NCI-H1436 (cell line): ENCODE measurements around the gene GRIP1.

Source experiments
- DNase-seq: peaks from one replicate; lab custom pipeline; 2025; lab: John Stamatoyannopoulos, UW

GRIP1 gene

DNA sequence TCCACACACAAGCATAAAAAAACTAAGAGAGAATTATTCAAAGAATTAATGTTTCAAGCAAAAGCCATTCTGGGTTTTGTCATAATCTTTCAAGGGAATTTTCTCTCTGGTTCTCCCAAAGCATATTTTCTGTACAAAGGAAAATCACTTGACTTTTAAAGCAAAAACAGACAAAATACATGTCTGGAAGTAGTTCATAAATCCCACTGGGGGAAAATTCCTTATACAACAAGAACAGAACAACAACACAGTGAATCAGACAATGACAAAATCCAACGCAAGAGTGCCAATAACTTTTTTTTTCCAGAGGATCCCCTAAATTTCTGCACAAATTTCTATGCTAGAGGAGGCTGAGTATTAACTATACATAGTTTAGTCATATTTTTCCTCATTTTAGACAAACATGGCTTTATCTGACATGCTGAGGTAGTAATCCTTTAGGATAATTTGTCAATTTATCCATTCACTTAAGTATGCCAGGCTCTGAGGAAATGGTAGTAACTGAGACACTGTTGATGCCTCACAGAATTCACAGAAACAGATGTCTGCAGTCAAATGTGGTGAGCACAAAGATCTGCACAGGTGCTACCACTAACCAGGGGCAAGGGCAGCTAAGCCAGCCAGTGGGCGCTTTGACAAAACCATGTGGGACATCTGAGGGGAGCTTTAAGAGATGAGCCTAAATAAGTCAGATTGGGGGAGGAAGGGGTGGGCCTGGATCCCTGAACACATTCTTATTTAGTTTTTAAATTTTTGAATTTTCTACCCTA is 38.0 kb downstream of the GRIP1 start:
- no peak for DNase-seq

GRCh38 chr12:66638666-66639065 is 40.2 kb downstream of the GRIP1 start:
- DNase-seq: no peak

GRCh38 chr12:66637699-66638301 is 41.1 kb downstream of the GRIP1 start:
- no peak for DNase-seq

- DNase-seq: no peak
Measured at GRCh38 chr12:66636771-66637170, 42.1 kb downstream of the GRIP1 start.

DNA sequence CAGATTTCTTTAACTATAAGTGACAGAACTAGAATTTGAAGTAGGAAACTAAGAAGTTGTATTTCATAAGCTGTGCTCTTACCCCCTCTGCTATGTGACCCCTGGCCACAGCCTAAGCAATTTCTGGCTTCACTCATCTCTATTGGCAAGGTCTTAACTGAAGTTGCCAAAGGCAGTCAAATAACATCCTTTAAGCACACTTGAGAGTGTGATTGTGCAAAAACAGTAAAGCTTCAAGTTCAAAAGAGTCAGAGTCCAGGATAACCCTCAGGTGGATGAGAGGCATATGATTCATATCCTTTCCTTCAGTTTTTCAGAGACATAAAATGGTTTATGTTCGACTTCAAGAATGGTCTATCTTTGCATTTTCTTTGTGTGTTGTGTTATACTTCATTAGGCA is 45.2 kb downstream of the GRIP1 start:
- no peak for DNase-seq

GRCh38 chr12:66629138-66629870 is 49.6 kb downstream of the GRIP1 start:
- no peak for DNase-seq

DNA sequence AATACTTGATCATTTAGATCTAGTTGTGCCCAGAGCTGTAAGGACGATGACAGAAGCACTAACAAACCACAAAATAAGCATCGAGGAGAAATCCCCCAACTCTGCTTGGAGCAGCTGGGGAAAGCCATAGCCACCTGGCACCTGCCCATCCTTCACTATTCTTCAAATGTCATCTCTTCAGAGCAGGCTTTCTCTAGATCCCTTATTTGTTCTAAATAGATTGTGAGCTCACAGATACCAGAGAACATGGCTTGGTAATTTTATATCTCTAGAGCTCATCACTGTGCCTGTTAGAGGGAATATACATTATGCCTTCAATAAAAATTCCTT is 50.9 kb downstream of the GRIP1 start:
- DNase-seq: no peak

GRCh38 chr12:66627270-66627987 is 51.4 kb downstream of the GRIP1 start:
- no peak for DNase-seq

GRCh38 chr12:66624806-66625205 is 54.1 kb downstream of the GRIP1 start:
- no peak for DNase-seq

- DNase-seq: no peak
Measured at GRCh38 chr12:66623455-66623854, 55.4 kb downstream of the GRIP1 start.

DNA sequence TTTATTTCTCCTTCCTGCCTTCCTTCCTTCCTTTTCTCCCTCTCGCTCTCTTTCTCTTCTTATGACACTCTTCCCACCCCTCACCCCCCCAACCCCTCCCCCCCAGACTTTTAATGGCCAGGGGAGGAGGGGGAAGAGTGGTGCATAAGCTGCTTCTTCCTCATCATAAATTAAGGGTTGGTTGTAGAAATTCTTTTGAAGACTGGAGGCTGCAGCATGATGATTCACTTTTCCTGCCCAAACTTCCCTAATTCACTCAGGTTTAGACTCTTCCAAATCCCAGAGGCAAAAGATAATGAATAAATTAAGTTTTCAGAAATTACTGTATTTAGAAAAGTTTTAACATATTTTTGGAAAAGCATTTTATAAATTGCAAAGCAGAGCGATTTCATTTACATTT is 58.2 kb downstream of the GRIP1 start:
- no peak for DNase-seq

DNA sequence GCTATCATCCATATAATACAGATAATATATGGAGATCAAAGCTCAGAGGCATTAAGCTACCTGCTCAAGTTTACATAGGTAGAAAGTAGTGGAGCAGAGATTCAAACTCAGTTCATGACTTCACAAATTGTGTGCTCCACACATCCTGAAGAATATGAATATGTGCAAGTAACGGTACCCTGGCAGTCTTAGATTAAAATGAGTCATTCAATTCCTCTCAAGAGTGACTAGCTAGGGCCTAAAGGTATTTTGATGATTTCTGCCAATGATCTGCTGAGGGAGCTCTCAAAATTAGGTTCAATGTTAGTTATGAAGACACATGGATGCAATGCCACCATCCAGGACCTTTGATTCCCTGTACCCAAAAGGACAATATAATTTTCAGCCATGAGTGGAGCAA is 58.9 kb downstream of the GRIP1 start:
- DNase-seq: no peak

- DNase-seq: no peak
Measured at GRCh38 chr12:66617991-66618390, 60.9 kb downstream of the GRIP1 start.

- no peak for DNase-seq
Measured at GRCh38 chr12:66612090-66612775, 66.6 kb downstream of the GRIP1 start.

GRCh38 chr12:66607147-66607546 is 71.7 kb downstream of the GRIP1 start:
- no peak for DNase-seq

DNA sequence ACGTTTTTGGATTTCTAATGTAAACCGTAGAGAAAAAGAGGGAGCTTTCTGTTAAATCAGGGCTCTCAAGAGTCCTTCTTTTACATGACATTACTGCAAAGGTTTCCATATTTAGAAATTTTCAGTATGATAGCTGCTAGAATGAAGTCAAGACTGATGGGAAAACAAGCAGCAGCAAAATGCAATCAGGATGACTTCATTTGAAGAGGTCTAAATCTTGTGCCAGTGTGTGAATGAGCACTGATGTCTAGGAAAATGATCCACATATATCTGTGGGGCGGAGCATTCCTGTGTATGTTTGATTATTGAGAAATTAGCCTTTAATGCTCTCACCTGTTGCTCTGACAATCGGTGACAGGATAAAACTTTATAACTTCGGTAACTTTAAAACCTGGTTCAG is 73.6 kb downstream of the GRIP1 start:
- no peak for DNase-seq

- no peak for DNase-seq
Measured at GRCh38 chr12:66603981-66604479, 74.8 kb downstream of the GRIP1 start.

DNA sequence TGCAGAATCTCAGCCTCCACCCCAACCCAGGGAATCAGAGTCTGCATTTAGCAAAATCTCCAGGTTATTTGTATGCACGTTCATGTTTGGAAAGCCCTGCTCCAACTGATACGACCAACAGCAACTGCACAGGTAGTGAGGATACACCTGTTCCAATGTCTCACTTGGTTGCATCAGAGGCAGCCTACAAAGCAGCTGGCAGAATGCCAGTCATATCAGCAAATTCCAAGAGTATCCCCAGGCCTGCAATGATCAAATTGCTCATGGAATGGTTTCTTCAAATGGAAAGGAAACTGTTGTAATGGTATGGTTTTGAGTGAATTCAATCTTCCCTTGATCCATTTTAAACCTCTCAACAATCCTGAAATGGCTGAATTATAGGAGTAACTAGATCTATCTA is 75.4 kb downstream of the GRIP1 start:
- no peak for DNase-seq

- DNase-seq: no peak
Measured at GRCh38 chr12:66602483-66603143, 76.3 kb downstream of the GRIP1 start.

GRCh38 chr12:66600903-66601302 is 78.0 kb downstream of the GRIP1 start:
- peak; percentile 75 for DNase-seq

DNA sequence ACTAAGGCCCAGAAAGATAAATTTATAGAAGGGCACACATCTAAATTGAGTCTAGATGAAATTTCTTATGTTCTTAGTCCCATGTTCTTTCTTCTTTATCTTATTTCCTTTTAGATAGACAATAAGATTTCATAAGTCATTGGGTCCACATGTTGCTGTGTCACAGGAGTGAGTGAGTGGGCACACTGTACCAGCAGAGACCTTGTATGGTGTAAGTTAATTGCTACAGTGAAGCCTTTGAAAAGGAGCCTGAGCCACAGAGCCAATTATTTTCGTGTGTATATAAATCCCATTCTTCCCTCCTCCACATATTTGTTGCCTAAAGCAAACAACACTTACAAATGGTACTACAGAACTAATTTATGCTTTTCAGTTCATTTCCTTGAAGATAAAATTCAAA is 79.1 kb downstream of the GRIP1 start:
- DNase-seq: peak; percentile 50
